Neutrophil (primary cell): ENCODE data around the gene RGS8.

Source experiments
- H3K27ac ChIP-seq: fragments of 200-600 bp; sonication (generic); 2 replicates; pipeline ENCODE4 v1.5.1; 2016; ENCODE audit warnings: mild to moderate bottlenecking, moderate library complexity
- H3K27me3 ChIP-seq: fragments of 200-600 bp; sonication (generic); 2 replicates; pipeline ENCODE4 v1.6.0; 2016; ENCODE audit warnings: mild to moderate bottlenecking
- H3K36me3 ChIP-seq: fragments of 200-600 bp; sonication (generic); 2 replicates; pipeline ENCODE4 v1.5.1; 2017
- H3K4me1 ChIP-seq, 2 experiments: fragments of 200-600 bp in 1 of 2; sonication (generic) in 1 of 2; 1 replicate in 1 of 2; 2 replicates in 1 of 2; pipeline versions ENCODE4 v1.5.1 to v1.6.1; 2013 to 2016; ENCODE audit warnings: low read depth in 1 of 2, low read length in 1 of 2, mild to moderate bottlenecking in 1 of 2, moderate library complexity in 1 of 2; ENCODE audit not compliant: control insufficient read depth in 1 of 2, insufficient read depth in 1 of 2
- H3K4me3 ChIP-seq, 2 experiments: fragments of 200-600 bp in 1 of 2; sonication (generic) in 1 of 2; 1 replicate in 1 of 2; 2 replicates in 1 of 2; pipeline ENCODE4 v1.5.1; 2013 to 2016; ENCODE audit warnings: low read depth in 1 of 2, low read length in 1 of 2, mild to moderate bottlenecking in 1 of 2, moderate library complexity in 1 of 2
- H3K9me3 ChIP-seq: fragments of 200-600 bp; sonication (generic); 2 replicates; pipeline ENCODE4 v1.5.1; 2016
- CTCF ChIP-seq: fragments of 200-600 bp; sonication (generic); IDR thresholded peaks from 2 replicates; pipeline ENCODE4 v1.5.1; 2016; ENCODE audit warnings: antibody characterized with exemption

The RGS8 gene

GRCh38 chr1:182637769-182638168 is 46.6 kb downstream of the RGS8 start:
- Histone ChIP-seq H3K4me1 (no peaks in the 10 kb centered on the region), H3K27me3 (peaks cover 7% of the 10 kb centered on the region), H3K27ac (no peak overlapping the region), H3K4me3 (no peak overlapping the region), H3K36me3 (no peaks in the 10 kb centered on the region), H3K9me3 (no peaks in the 10 kb centered on the region)
- TF ChIP-seq CTCF: no peak

- H3K36me3 ChIP-seq: no peaks in the 10 kb centered on the region
- no peaks in the 10 kb centered on the region for H3K9me3 ChIP-seq
- H3K4me1 ChIP-seq: no peaks in the 10 kb centered on the region
- H3K4me3 ChIP-seq: no peak overlapping the region
- TF ChIP-seq CTCF: no peak
- no peak overlapping the region for H3K27ac ChIP-seq
- peaks cover 18% of the 10 kb centered on the region for H3K27me3 ChIP-seq
Observed at GRCh38 chr1:182635871-182636270, 48.5 kb downstream of the RGS8 start.
